HG02852 (cell line): ENCODE measurements around the gene DSCAM.
"Not testable (repeated sequence)": the region's sequence is repeated elsewhere in the genome, so short reads cannot be mapped to it uniquely, and the experiment has no call there.

Experiments used
- ATAC-seq: cut with Tn5 transposase; IDR thresholded peaks from one replicate; pipeline ENCODE4 v1.9.1; 2021; ENCODE audit warnings: mild to moderate bottlenecking, moderate library complexity; ENCODE audit not compliant: unreplicated experiment

The DSCAM gene

DNA sequence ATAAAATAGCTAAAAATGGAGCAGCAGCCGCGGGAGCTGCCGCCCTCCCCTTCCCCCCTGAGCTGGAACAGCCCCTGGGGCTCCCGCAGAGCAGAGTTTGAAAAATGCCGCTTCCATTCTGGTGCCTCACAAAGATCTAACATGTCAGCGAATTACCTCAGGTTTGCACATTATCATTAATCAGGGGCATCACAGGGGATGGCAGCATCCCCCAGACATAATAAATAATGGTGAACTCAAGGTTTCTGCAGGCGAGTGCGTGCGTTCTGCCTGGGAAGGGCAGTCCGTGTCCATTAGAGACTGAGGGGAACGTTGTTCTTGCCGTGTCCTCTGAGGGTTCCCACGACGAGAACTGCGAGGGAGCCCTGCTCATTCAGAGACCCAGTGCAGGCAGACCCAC, 372.4 kb downstream of the DSCAM start:
- ATAC-seq, result no peak

DNA sequence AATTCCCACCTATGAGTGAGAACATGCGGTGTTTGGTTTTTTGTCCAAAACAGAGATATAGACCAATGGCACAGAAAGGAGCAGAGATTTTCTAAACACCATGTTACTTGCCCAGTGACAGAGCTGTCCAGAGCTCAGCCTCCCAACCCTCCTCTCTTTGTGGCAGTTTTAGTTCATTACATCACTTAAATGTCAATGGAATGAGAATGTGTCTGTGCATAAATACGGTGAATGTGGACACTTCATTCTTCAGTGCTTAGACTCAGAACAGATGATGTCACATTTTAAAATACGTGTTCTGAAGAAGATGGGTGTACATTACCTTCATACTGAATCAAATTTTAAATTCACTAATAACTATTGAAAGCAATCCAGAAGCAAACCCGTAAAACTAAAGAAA, 374.9 kb downstream of the DSCAM start:
- no peak for ATAC-seq

DNA sequence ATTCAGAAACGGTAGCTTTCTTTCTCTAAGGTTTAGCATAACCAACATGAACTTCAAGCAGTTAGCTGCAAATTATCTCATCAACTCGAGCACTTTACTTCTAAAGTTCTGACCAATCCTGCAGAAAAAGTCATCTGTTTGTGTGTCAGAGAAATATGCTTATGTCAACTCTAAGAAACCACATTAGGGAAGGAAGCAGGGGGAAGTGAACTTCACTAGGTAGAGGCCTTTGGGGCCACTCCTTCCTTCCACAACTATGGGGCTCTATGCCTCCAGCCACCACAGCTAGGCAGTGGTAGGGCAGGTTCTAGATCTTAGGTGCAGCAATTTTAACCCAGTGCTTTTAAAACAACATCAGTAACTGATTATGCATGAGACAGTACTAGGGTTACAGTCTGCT, 375.9 kb downstream of the DSCAM start:
- ATAC-seq, result no peak

DNA sequence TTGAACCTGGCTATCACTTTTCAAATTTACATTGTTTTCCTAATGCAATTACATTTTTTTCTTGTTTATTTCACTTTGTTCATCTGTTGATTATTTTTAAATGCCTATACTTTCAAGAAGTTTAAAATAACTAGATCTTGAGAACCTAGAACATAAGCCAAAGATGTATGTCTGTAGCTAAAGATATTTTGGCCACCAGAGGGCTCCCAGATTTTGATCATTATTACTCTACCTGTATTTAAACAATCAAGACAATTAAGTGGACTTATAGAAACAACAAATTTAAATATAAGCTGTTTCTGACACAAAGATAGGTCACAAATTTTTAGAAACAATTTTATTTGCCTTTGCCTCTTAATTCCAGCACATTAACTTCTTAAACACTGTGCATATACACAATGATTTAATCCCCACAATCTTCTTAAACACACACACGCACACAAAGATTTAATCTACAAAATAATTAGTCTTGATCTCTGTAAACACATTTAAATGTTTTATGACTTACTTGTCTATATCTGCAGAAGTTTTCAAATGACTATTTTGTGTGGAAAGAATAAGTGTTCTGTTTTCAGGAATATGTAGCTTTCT, 380.0 kb downstream of the DSCAM start:
- no peak for ATAC-seq

DNA sequence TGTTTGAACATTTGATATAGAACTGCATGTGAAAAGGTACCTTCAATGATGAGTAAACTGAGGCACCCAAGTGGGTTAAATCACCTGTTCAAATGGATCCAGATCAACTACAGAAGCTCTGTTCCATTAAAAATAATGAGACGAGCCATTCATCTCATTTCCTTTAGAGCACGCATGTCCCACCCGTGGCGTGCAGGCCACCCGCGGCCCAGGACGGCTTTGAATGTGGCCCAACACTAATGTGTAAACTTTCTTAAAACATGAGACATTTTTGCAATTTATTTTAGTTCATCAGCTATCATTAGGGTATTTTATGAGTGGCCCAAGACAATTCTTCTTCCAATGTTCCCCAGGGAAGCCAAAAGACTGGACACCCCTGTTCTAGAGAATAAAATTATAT, 381.6 kb downstream of the DSCAM start:
- ATAC-seq, result no peak

DNA sequence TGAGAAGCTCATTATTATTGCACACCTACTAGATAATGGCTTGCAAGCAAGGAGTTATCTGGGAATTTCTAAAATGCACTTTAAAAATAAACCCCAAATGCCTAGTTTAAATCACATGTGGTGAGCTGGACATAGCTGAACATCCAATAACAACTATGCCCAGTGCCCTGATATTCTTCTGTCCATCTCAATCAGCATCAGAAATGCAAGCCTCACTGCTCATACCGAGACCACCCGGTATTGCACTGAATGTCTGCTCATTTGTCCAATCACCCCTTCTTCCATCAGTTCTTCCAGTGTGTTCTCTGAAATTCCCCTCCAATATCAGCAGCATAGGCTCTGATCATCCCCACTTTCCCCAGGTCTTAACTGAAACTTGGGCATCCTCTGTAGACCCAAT, 383.8 kb downstream of the DSCAM start:
- no peak for ATAC-seq

DNA sequence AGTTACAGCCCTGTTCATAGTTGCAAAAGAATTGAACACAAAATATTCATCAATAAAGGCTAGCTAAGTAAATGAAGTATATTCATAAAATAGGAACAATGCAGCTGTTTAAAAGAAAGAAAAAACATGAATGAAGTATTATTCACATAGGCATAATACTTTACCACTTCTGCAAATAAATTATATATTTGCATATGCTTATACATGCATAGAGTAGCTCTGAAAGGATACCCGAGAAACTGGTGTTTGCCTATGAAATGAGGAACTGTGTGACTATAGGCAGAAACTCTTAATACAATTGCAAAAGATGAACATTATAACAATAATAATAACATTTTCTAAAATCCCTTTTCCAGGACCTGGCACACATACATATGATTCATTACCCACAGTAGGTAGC, 385.9 kb downstream of the DSCAM start:
- ATAC-seq, result no peak

DNA sequence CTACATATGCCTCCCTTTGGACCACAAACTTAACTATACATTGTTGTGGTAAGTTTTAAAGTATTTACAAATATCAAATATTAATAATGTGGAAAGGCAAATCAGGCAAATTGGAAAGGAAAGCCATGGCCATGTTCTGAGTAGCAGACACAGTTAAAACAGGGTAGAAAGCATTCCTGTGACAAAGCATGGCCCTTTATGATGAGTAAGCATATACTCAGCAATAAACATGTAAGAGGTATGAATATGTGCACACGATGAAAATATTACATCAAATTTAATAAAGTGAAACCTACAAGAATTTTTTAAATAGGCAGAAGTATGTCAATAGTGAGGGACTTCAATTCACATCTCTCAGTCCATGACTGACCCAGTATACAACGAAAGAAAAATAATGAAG, 389.2 kb downstream of the DSCAM start:
- no peak for ATAC-seq

DNA sequence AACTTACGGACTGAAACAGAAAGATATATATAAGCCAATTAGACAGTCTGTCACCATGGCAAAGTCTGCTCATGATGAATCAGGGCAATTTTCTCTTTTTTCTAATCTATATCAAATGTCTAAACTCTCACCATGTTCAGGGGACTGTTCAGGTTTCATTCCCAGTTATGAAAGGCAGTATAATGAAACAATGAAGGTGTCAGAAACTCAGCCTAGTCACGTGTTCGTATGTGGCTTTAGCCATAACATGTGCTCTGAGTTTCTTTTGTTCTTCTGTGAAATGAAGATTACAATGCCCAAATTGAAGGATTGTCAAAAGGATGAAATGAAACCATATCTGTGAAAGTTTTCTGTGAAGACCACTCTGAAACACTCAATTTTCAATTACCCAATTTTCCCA, 392.9 kb downstream of the DSCAM start:
- no peak for ATAC-seq

DNA sequence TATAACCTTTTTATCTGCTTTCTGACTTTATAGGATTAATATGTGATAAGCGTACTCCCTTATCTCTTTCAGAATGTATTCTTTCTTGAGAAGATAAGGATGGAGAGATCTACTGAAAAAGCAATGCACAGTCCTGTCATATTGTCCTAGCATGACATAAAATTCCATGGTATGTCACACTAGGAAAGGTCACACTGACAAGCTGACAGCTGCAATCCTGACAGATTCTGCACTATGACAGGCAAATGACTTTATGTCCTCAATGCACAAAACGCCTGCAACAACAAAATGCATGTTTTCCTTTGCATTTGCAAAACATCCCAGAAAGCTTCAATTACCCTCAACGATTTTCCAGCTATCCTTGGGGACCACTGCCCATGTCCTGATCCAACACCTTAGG, 393.8 kb downstream of the DSCAM start:
- ATAC-seq, result no peak

DNA sequence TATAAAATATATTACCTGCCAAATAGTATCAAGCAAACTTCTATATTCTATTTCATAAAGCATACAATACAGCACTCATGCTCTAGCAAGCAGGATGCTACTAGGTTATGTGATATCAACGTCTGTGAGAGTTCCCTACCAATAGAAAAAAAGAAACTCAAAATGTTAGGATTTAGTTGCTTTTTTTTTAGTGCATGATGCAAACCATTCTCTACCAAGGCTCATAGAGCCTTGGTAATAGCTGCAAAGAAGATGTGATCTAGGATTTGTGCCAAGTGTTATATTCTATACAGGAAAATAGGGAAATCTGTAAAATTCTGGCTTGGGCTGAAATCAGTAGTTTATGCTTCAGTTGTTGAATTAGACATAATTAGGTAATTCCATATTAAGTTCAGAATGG, 394.4 kb downstream of the DSCAM start:
- no peak for ATAC-seq

DNA sequence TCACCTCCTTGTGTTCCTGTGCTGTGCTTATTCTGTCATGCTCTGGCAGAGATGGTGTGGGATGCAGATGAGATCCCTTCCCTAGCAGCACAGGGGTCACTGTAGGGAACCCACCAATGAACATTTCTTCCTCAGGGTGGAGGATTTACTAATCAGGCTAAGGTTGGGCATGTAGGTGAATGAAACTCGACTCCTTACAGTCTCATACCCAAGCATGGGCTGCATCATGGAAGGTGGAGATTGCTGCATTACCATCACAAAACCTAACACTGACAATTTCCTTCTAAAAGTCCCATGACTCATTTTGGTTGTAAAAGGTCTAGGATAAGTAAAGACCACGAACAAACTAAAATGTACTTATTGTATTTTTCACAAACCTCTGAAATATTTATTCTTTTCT, 399.9 kb downstream of the DSCAM start:
- ATAC-seq, result no peak

DNA sequence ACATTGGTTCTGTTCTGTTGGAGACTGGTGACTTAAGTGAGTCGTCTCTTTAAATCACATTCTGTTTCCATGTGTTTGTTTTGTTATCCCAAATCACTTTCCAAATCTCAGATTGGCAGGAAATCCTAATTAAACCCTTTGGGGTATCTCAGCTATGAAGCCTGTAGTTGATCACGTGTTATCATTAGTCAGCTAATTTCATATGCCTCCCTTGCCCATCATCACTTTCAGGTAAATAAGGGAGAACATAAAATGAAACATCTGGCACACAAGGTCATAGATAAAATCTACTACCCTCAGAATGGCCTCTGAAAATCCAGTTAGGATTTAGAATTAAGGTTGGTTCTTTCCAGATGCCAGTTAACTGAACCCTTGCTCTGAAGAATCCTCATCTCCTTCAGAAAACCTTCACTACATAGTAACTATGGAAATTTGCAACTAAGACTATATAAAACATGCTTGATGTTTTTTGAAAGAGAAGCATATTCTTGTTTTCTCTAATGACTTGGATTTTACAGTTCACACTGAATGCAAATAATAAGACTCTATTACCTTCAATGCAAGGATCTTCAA, 401.5 kb downstream of the DSCAM start:
- no peak for ATAC-seq

DNA sequence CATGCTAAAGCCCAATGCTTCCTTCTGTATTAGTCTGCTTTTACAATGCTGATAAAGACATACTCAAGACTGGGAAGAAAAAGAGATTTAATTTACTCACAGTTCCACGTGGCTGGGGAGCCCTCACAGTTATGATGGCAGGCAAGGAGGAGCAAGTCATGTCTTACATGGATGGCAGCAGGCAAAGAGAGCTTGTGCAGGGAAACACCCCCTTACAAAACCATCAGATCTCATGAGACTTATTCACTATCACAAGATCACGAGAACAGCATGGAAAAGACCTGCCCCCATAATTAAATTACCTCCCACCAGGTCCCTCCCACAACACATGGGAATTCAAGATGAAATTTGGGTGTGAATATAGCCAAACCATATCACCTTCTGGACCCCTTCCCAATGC, 407.4 kb downstream of the DSCAM start:
- not testable (repeated sequence) for ATAC-seq

DNA sequence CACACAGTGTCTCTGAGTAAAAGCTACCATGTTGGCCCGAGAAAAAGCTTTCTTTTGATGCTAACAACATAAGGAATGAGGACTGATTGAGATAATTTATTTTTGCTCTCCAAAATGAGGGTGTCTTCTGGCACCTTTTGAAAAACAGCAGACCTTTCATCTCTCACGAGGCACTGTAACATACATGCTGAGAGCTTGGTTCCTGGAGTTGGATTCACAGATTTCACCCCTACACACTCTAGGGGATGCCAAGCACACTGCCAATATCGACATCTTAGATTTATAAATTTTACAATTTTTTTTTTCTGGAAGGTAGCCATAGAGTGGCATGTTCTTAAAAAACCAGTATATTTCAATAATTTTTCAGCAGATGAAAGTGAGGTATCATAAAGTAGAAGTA, 408.3 kb downstream of the DSCAM start:
- ATAC-seq, result no peak

DNA sequence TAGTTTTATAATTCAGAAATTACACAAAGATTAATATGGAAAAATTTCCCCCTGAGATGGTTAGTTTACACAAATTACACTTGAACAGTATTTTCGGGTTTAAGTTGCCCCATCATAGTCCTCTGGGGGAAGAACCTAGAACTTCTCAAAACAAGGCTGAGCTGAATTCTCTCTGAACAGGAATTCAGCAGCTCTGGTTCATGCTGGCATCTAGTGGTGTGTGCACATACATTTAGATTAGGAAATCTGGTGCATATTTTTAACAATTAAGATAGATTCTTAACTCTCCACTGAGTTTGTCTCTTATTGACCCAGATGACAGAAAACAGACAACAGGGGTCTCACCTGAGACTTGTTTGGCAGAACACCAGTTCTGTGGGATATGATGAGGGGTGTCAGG, 410.7 kb downstream of the DSCAM start:
- no peak for ATAC-seq

DNA sequence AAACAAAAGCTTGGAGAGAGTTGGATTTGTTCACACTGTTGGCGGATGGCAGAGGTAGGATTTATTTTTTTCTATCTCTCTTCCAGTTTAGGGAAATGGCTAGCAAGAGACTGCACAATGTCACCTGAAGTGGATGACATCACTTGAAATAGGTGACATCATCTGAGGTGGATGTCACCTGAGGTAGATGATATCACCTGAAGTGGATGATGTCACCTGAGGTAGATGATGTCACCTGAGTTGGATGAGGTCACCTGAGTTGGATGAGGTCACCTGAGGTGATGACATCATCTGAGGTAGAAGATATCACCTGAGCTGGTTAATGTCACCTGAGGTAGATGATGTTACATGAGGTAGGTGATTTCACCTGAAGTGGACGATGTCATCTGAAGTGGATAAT, 413.4 kb downstream of the DSCAM start:
- no peak for ATAC-seq

DNA sequence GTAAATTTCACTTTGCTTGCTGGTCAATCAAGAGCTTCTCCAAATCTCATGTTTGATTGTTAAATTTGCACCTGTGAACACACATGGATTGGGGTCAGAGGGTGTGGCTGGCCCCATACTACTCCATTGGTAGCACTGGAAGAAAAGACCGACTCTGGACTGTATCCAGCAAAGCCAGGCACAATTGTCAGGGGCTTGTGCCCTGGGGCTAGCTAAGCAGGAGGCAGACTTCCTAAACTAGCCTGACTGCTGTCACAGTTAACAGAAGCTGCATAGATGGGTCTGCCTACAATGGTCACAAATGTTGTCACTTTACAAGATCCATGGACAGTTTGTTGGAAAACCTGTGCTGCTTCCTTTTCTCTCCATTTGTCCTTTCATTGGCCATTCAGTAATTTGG, 421.0 kb downstream of the DSCAM start:
- ATAC-seq, result no peak

DNA sequence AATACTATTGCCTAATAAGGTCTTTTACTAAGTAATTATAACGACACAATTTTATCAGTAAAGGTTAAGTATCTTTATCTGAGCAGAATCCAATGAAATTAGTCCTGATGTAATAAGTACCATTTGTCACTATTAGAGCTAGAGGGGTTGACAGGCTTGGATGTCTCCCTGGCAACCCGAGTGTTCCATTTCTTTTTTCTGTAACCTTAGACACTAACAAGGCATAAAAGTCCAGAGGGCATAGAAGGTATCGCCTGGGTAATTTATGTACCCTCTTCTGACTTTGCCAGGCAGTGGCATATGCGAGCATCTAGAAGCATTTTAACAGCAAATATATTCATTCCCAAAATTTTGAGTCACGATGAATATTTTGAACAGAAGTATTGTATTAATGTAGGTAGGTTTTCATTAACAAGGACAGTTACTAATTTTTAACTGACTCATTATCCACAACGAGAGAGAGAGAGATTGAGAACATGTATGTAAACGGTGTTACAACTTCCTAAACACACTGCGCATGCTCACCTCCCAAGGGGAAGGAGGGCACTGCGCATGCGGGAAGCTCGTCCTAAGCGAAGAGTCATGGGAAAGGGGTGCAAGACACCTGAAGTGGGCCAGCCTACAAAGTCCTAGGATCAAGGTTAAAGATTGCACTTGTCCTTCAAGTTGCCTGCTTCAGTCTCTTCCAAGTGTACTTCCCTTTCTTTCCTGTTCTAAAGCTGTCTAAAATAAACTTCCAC, 423.9 kb downstream of the DSCAM start:
- no peak for ATAC-seq

DNA sequence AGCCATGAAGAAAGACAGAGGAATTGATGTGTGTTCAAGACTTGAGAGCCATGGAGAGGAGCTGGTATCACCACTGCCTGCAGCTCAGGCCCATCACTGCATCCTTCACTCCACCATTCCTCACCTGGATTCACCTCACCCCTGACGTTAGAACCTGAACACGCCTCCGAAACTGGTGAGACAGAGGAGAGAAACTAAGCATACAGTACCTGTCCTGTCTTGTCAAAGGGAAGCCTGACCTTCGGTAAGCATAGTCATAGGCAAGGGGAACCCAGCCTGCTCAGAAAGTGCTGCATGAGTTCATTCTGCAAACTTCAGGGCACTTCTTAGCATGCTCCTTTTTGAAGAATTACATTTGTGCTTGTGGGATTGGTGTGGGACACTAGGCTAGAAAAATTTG, 425.8 kb downstream of the DSCAM start:
- no peak for ATAC-seq

DNA sequence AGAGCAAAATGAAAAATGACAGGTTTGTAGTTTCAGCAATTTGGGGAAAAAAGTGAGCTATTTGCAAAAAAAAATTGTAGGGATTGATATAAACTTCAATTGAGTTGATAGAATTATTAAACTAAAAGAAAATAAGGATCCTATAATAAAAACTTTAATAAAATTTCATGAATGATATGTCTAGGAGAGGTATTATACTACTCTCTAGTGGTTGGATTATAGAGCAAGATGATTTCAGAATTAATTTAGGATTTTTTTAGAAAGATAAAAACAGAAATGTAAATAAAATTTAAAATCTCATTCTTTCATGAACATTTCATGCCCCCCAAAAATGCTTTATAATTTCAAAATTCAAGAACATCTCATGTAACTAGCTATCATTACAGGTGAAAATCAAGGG, 430.4 kb downstream of the DSCAM start:
- ATAC-seq, result no peak

DNA sequence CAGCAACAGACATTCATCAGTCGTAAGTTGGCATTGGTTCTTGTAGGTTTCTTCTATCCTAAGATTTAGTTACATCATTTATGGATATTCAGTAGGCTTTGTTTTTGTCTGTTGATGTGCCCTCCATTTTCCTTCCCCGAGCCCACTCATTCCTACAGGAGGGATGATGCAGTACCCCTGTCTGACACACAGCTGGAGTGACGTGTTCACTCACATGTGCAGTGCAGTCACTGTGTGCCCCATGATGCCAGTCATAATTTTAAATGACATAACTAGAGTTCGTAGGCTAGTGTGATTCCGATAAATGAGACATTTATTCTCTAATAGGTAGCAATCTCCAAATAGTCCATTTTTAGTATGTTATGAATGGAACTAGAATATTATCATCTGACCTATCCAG, 438.4 kb downstream of the DSCAM start:
- no peak for ATAC-seq

DNA sequence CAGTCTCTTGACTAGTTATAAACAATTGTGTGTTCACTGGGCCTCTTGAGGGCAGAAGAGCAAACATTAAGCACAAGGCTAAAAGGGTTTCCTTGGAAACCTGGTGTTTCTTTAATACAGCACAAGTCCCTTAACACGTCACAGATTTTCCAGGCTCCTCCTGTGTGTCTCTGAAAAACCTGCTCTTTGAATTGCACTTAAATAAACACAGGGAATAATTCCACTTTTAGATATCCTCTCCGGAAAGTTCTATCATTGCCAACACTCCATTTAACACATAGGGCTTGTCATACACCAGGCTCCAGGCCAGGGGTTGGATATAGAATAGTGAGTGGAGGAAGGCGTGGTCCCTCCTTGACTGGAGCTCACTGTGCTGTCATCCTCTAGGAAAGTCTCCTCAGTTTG, 442.6 kb downstream of the DSCAM start:
- ATAC-seq, result no peak
